Neural progenitor cell (in vitro differentiated cells): ENCODE data around the gene LPIN2. TPM values are rescaled to one million over a fixed set of nuclear protein-coding genes. Genes with fewer than 3 reads are reported as not detected.
"Not testable (repeated sequence)": the region's sequence is repeated elsewhere in the genome, so short reads cannot be mapped to it uniquely, and the experiment has no call there.

ENCODE experiments used
- DNase-seq: peaks from one replicate; pipeline ENCODE4 v3.0.0-alpha.2; 2016; ENCODE audit warnings: low spot score
- H2AFZ ChIP-seq: fragments of 200-600 bp; sonication (generic); replicated peaks from 2 replicates; pipeline ENCODE4 v1.6.1; 2016; ENCODE audit warnings: antibody characterized with exemption
- H3F3A ChIP-seq: fragments of 200-600 bp; sonication (generic); 2 replicates; pipeline ENCODE4 v1.6.1; 2016; ENCODE audit warnings: antibody characterized with exemption, low read depth
- H3K27ac ChIP-seq: fragments of 200-600 bp; sonication (generic); 2 replicates; pipeline ENCODE4 v1.5.1; 2016; ENCODE audit warnings: mild to moderate bottlenecking
- H3K27me3 ChIP-seq: fragments of 200-600 bp; sonication (generic); 2 replicates; pipeline ENCODE4 v1.6.1; 2016; ENCODE audit warnings: mild to moderate bottlenecking, moderate library complexity
- H3K36me3 ChIP-seq: fragments of 200-600 bp; sonication (generic); 2 replicates; pipeline ENCODE4 v1.5.1; 2016
- H3K4me1 ChIP-seq: fragments of 200-600 bp; sonication (generic); 2 replicates; pipeline ENCODE4 v1.6.1; 2016; ENCODE audit warnings: mixed run types
- H3K4me2 ChIP-seq: fragments of 200-600 bp; sonication (generic); 2 replicates; pipeline ENCODE4 v1.6.1; 2016
- H3K4me3 ChIP-seq: fragments of 200-600 bp; sonication (generic); 2 replicates; pipeline ENCODE4 v1.5.1; 2016
- H3K79me2 ChIP-seq: fragments of 200-600 bp; sonication (generic); 2 replicates; pipeline ENCODE4 v1.6.1; 2016; ENCODE audit warnings: low read depth
- H3K9ac ChIP-seq: fragments of 200-600 bp; sonication (generic); 2 replicates; pipeline ENCODE4 v1.6.1; 2016
- H3K9me3 ChIP-seq: fragments of 200-600 bp; sonication (generic); 2 replicates; pipeline ENCODE4 v1.5.1; 2016; ENCODE audit warnings: low read depth
- H4K20me1 ChIP-seq: fragments of 200-600 bp; sonication (generic); 2 replicates; pipeline ENCODE4 v1.6.1; 2016; ENCODE audit warnings: low read depth
- H3K27ac Mint-ChIP-seq: 3 replicates; pipeline ENCODE4 v1.8.0; 2021; ENCODE audit warnings: mixed read lengths
- H3K27me3 Mint-ChIP-seq: 2 replicates; pipeline ENCODE4 v1.8.0; 2022; ENCODE audit warnings: low read depth, mild to moderate bottlenecking, inconsistent platforms, moderate library complexity, mixed read lengths; ENCODE audit not compliant: insufficient read depth
- H3K36me3 Mint-ChIP-seq: 3 replicates; pipeline ENCODE4 v1.8.0; 2021; ENCODE audit warnings: mixed read lengths
- H3K4me1 Mint-ChIP-seq: 3 replicates; pipeline ENCODE4 v1.8.0; 2021; ENCODE audit warnings: mixed read lengths
- H3K4me3 Mint-ChIP-seq: 3 replicates; pipeline ENCODE4 v1.8.0; 2021; ENCODE audit warnings: mild to moderate bottlenecking, moderate library complexity, mixed read lengths
- H3K9me3 Mint-ChIP-seq: 3 replicates; pipeline ENCODE4 v1.8.0; 2020; ENCODE audit warnings: mixed read lengths
- EZH2 ChIP-seq: fragments of 200-600 bp; sonication (generic); IDR thresholded peaks from 2 replicates; pipeline ENCODE4 v1.6.1; 2017; ENCODE audit warnings: antibody characterized with exemption, mild to moderate bottlenecking, moderate library complexity
- EZH2phosphoT487 ChIP-seq: fragments of 200-600 bp; sonication (generic); IDR thresholded peaks from 2 replicates; pipeline ENCODE4 v1.6.1; 2017; ENCODE audit warnings: antibody characterized with exemption
- total RNA-seq: library from RNA; depleted of rRNA; stranded (reverse); fragments of >200 nt; gene quantifications from 2 replicates; pipeline ENCODE4 v1.2.3, GENCODE V29; 2015; ENCODE audit warnings: low replicate concordance
- TF ChIP-seq, protein P1 (sequence below): fragments of 200-600 bp; sonication (generic); IDR thresholded peaks from 2 replicates; pipeline ENCODE4 v1.5.1; 2017; ENCODE audit warnings: antibody characterized with exemption, mild to moderate bottlenecking

The LPIN2 gene
- total RNA-seq, 1 donor from 2014 or later: 32.1 TPM

DNA sequence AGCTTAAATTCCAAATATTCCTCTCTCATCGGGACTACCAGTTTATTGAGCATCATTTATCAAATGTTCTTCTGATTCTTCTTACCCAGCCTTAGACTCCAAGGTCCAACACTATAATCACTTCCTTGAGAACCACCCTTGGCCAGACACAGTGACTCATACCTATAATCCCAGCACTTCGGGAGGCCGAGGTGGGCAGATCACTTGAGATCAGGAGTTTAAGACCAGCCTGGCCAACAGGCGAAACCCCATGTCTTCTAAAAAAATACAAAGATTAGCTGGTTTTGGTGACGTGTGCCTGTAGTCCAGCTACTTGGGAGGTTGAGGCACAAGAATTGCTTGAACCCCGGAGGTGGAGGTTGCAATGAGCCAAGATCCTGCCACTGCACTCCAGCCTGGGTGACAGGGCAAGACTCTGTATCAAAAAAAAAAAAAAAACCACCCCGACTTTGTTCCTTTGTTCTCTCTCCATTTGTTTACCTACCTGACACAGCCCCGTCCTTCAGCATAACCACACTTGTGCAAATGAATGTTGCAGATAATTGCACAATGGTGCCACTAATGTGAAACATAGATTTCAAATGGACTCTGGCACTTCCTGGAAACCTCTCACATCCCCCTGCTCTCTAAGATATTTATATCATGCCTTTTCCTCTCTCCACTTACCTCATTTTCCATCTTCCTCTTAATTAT lies 38.9 kb upstream of the LPIN2 start:
- Mint-ChIP-seq H3K9me3 (peaks cover 21% of the 10 kb centered on the region), H3K4me1 (peaks cover 30% of the 10 kb centered on the region), H3K36me3 (peaks cover 10% of the 10 kb centered on the region), H3K27ac (no peak overlapping the region), H3K4me3 (no peak overlapping the region), H3K27me3 (peaks cover 13% of the 10 kb centered on the region)
- H3K36me3 ChIP-seq: no peaks in the 10 kb centered on the region
- TF ChIP-seq EZH2 (no peak), EZH2phosphoT487 (no peak)
- TF ChIP-seq, protein P1, sequence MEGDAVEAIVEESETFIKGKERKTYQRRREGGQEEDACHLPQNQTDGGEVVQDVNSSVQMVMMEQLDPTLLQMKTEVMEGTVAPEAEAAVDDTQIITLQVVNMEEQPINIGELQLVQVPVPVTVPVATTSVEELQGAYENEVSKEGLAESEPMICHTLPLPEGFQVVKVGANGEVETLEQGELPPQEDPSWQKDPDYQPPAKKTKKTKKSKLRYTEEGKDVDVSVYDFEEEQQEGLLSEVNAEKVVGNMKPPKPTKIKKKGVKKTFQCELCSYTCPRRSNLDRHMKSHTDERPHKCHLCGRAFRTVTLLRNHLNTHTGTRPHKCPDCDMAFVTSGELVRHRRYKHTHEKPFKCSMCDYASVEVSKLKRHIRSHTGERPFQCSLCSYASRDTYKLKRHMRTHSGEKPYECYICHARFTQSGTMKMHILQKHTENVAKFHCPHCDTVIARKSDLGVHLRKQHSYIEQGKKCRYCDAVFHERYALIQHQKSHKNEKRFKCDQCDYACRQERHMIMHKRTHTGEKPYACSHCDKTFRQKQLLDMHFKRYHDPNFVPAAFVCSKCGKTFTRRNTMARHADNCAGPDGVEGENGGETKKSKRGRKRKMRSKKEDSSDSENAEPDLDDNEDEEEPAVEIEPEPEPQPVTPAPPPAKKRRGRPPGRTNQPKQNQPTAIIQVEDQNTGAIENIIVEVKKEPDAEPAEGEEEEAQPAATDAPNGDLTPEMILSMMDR: no peak
- no peak overlapping the region for H3K27ac ChIP-seq
- peaks cover 12% of the 10 kb centered on the region for H3F3A ChIP-seq
- H3K9me3 ChIP-seq: no peaks in the 10 kb centered on the region
- H3K4me1 ChIP-seq: peaks cover 29% of the 10 kb centered on the region
- H3K79me2 ChIP-seq: no peaks in the 10 kb centered on the region
- no peaks in the 10 kb centered on the region for H3K27me3 ChIP-seq
- H2AFZ ChIP-seq: no peak overlapping the region
- no peak overlapping the region for H3K9ac ChIP-seq
- no peak overlapping the region for H3K4me3 ChIP-seq
- DNase-seq: no peak
- H3K4me2 ChIP-seq: no peak overlapping the region
- no peaks in the 10 kb centered on the region for H4K20me1 ChIP-seq

GRCh38 chr18:3049897-3050454 lies 37.0 kb upstream of the LPIN2 start:
- Histone ChIP-seq H3F3A (peaks cover 12% of the 10 kb centered on the region), H3K4me2 (peak overlapping the region; percentile 12), H3K4me1 (peaks cover 44% of the 10 kb centered on the region)
- DNase-seq, H2AFZ ChIP-seq, H3K27ac ChIP-seq, H3K79me2 ChIP-seq, H3K27ac Mint-ChIP-seq, H3K9me3 ChIP-seq, H3K27me3 ChIP-seq, H3K36me3 ChIP-seq, H4K20me1 ChIP-seq, H3K9ac ChIP-seq, H3K4me3 Mint-ChIP-seq, H3K4me3 ChIP-seq: not testable (repeated sequence)
- Mint-ChIP-seq H3K36me3 (peaks cover 10% of the 10 kb centered on the region), H3K4me1 (peaks cover 42% of the 10 kb centered on the region), H3K27me3 (peaks cover 13% of the 10 kb centered on the region), H3K9me3 (peaks cover 21% of the 10 kb centered on the region)

- no peak overlapping the region for H3K4me2 ChIP-seq
- H3K36me3 ChIP-seq: no peaks in the 10 kb centered on the region
- TF ChIP-seq EZH2 (no peak), EZH2phosphoT487 (no peak)
- TF ChIP-seq, protein P1: no peak
- no peaks in the 10 kb centered on the region for H3K9me3 ChIP-seq
- H3K4me1 Mint-ChIP-seq: peaks cover 45% of the 10 kb centered on the region
- H4K20me1 ChIP-seq: no peaks in the 10 kb centered on the region
- H3K79me2 ChIP-seq: no peaks in the 10 kb centered on the region
- peak overlapping the region; percentile 28 for H3K4me3 Mint-ChIP-seq
- H3K27me3 Mint-ChIP-seq: peaks cover 9% of the 10 kb centered on the region
- peaks cover 18% of the 10 kb centered on the region for H3K9me3 Mint-ChIP-seq
- peaks cover 12% of the 10 kb centered on the region for H3F3A ChIP-seq
- H3K4me1 ChIP-seq: peaks cover 44% of the 10 kb centered on the region
- H2AFZ ChIP-seq: no peak overlapping the region
- no peak overlapping the region for H3K4me3 ChIP-seq
- H3K27me3 ChIP-seq: no peaks in the 10 kb centered on the region
- peaks cover 7% of the 10 kb centered on the region for H3K36me3 Mint-ChIP-seq
- H3K27ac ChIP-seq: no peak overlapping the region
- no peak overlapping the region for H3K9ac ChIP-seq
- no peak overlapping the region for H3K27ac Mint-ChIP-seq
- no peak for DNase-seq
These were observed 35.9 kb upstream of the LPIN2 start for GRCh38 chr18:3048820-3049349.

DNA sequence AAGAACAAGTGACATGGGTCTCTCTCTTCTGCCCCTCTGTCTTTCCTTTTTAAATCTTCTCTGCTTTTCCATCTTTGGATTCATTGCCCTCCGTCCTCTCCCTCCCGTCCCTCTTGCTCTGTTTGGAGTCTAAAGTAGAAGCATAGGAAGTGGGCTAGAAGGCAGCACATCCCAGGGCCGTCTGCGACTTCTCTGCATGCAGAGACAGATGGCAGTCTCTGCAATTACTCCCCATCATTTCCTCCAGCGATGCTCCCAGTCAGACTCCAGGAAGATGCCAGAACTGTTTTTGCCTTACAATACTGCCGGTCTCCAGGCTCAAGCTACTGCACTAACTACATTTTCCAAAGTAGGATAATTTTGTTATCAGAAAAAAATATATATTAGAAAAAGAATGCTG lies 35.2 kb upstream of the LPIN2 start:
- Histone ChIP-seq H3K79me2 (no peaks in the 10 kb centered on the region), H3K4me3 (no peak overlapping the region), H3K36me3 (no peaks in the 10 kb centered on the region), H3F3A (peaks cover 12% of the 10 kb centered on the region), H3K4me1 (peaks cover 44% of the 10 kb centered on the region), H3K9me3 (no peaks in the 10 kb centered on the region), H3K9ac (no peak overlapping the region), H2AFZ (no peak overlapping the region), H3K27ac (no peak overlapping the region), H3K27me3 (no peaks in the 10 kb centered on the region), H4K20me1 (no peaks in the 10 kb centered on the region), H3K4me2 (no peak overlapping the region)
- Mint-ChIP-seq H3K27ac (no peak overlapping the region), H3K9me3 (peaks cover 12% of the 10 kb centered on the region), H3K4me1 (peaks cover 45% of the 10 kb centered on the region), H3K4me3 (no peak overlapping the region), H3K27me3 (peaks cover 7% of the 10 kb centered on the region), H3K36me3 (peaks cover 4% of the 10 kb centered on the region)
- TF ChIP-seq, protein P1: no peak
- TF ChIP-seq EZH2phosphoT487 (no peak), EZH2 (no peak)
- no peak for DNase-seq
